GM23338 (cell line): ENCODE measurements around the gene SIGLEC12. TPM values are rescaled to one million over a fixed set of nuclear protein-coding genes. Genes with fewer than 3 reads are reported as not detected.

Experiments used
- ATAC-seq: fragments of 200-7000 bp; cut with Tn5 transposase; 3 replicates; pipeline ENCODE4 v1.9.1; 2020
- DNase-seq: peaks from one replicate; pipeline ENCODE4 v3.0.0-alpha.2; 2015; ENCODE audit warnings: low spot score
- H2AFZ ChIP-seq: fragments of 200-600 bp; sonication (generic); 2 replicates; pipeline ENCODE4 v1.8.0; 2016; ENCODE audit warnings: antibody characterized with exemption, mild to moderate bottlenecking, moderate library complexity
- H3F3A ChIP-seq: fragments of 200-600 bp; sonication (generic); replicated peaks from 2 replicates; pipeline ENCODE4 v1.8.0; 2017; ENCODE audit warnings: antibody characterized with exemption, mixed run types, low read depth
- H3K27ac ChIP-seq: fragments of 200-600 bp; sonication (generic); 2 replicates; pipeline ENCODE4 v1.6.1; 2016; ENCODE audit warnings: low read depth
- H3K27me3 ChIP-seq: fragments of 200-600 bp; sonication (generic); 2 replicates; pipeline ENCODE4 v1.8.0; 2016; ENCODE audit warnings: mild to moderate bottlenecking, mixed run types, moderate library complexity; ENCODE audit not compliant: insufficient read depth
- H3K36me3 ChIP-seq: fragments of 200-600 bp; sonication (generic); 2 replicates; pipeline ENCODE4 v1.8.0; 2016; ENCODE audit warnings: mild to moderate bottlenecking; ENCODE audit not compliant: insufficient read depth
- H3K4me1 ChIP-seq: fragments of 200-600 bp; sonication (generic); 2 replicates; pipeline ENCODE4 v1.8.0; 2016; ENCODE audit warnings: mild to moderate bottlenecking, moderate library complexity; ENCODE audit not compliant: insufficient read depth
- H3K4me2 ChIP-seq: fragments of 200-600 bp; sonication (generic); 2 replicates; pipeline ENCODE4 v1.7.1; 2017; ENCODE audit warnings: mixed run types
- H3K4me3 ChIP-seq: fragments of 200-600 bp; sonication (generic); 2 replicates; pipeline ENCODE4 v1.6.1; 2016; ENCODE audit warnings: mixed run types
- H3K79me2 ChIP-seq: fragments of 200-600 bp; sonication (generic); replicated peaks from 2 replicates; pipeline ENCODE4 v1.8.0; 2017; ENCODE audit warnings: mild to moderate bottlenecking; ENCODE audit not compliant: insufficient read depth
- H3K9me2 ChIP-seq: fragments of 200-600 bp; sonication (generic); 2 replicates; pipeline ENCODE4 v1.8.0; 2017; ENCODE audit not compliant: insufficient read depth
- H4K20me1 ChIP-seq: fragments of 200-600 bp; sonication (generic); replicated peaks from 2 replicates; pipeline ENCODE4 v1.8.0; 2017; ENCODE audit warnings: mild to moderate bottlenecking; ENCODE audit not compliant: insufficient read depth
- H3K27ac Mint-ChIP-seq: 2 replicates; pipeline ENCODE4 v1.8.0; 2020; ENCODE audit warnings: inconsistent platforms, mild to moderate bottlenecking, moderate library complexity, mixed read lengths
- H3K27me3 Mint-ChIP-seq: 3 replicates; pipeline ENCODE4 v1.8.0; 2022; ENCODE audit warnings: low read depth, mild to moderate bottlenecking, moderate library complexity, mixed read lengths, inconsistent platforms; ENCODE audit not compliant: insufficient read depth, poor library complexity
- H3K36me3 Mint-ChIP-seq: 3 replicates; pipeline ENCODE4 v1.8.0; 2021; ENCODE audit warnings: low read depth, mild to moderate bottlenecking, inconsistent platforms, moderate library complexity, mixed read lengths
- H3K4me1 Mint-ChIP-seq: 3 replicates; pipeline ENCODE4 v1.8.0; 2020; ENCODE audit warnings: mild to moderate bottlenecking, inconsistent platforms, mixed read lengths
- H3K4me3 Mint-ChIP-seq: 3 replicates; pipeline ENCODE4 v1.8.0; 2021; ENCODE audit warnings: moderate library complexity, mild to moderate bottlenecking, inconsistent platforms, mixed read lengths
- H3K9me3 Mint-ChIP-seq: 3 replicates; pipeline ENCODE4 v1.8.0; 2020; ENCODE audit warnings: moderate library complexity, mild to moderate bottlenecking, inconsistent platforms, mixed read lengths
- CREB1 ChIP-seq: fragments of 250-450 bp; sonication (Bioruptor Pico); IDR thresholded peaks from 2 replicates; pipeline ENCODE4 v1.5.0; 2020; ENCODE audit warnings: low read depth, mild to moderate bottlenecking, moderate library complexity
- CTCF ChIP-seq, 2 experiments: fragments of 200-600 bp in 1 of 2; sonication (generic) in 1 of 2; conservative IDR thresholded peaks; 2 replicates each; pipeline versions ENCODE4 v1.5.1 to v1.6.1; 2016 to 2017; ENCODE audit warnings: antibody characterized with exemption in 2 of 2, low read depth in 2 of 2, mild to moderate bottlenecking in 2 of 2, moderate library complexity in 1 of 2
- ETS1 ChIP-seq: IDR thresholded peaks from 2 replicates; pipeline ENCODE4 v1.6.1; 2016; ENCODE audit warnings: antibody characterized with exemption
- EZH2 ChIP-seq: fragments of 200-600 bp; sonication (generic); IDR thresholded peaks from one replicate; pipeline ENCODE4 v1.8.0; 2017; ENCODE audit warnings: antibody characterized with exemption, mild to moderate bottlenecking, low read depth; ENCODE audit not compliant: unreplicated experiment
- EZH2phosphoT487 ChIP-seq: fragments of 200-600 bp; sonication (generic); IDR thresholded peaks from one replicate; pipeline ENCODE4 v1.8.1; 2018; ENCODE audit warnings: antibody characterized with exemption; ENCODE audit not compliant: unreplicated experiment
- JUNB ChIP-seq: IDR thresholded peaks from one replicate; pipeline ENCODE4 v1.6.1; 2016; ENCODE audit warnings: antibody characterized with exemption; ENCODE audit not compliant: unreplicated experiment
- NANOG ChIP-seq: IDR thresholded peaks from 2 replicates; pipeline ENCODE4 v1.6.1; 2016; ENCODE audit warnings: antibody characterized with exemption, borderline replicate concordance
- POLR2AphosphoS5 ChIP-seq: IDR thresholded peaks from 2 replicates; pipeline ENCODE4 v1.6.1; 2016; ENCODE audit warnings: antibody characterized with exemption, low read depth
- REST ChIP-seq: IDR thresholded peaks from one replicate; pipeline ENCODE4 v1.6.1; 2018; ENCODE audit warnings: antibody characterized with exemption; ENCODE audit not compliant: unreplicated experiment
- STAT1 ChIP-seq: IDR thresholded peaks from one replicate; pipeline ENCODE4 v1.6.1; 2016; ENCODE audit warnings: antibody characterized with exemption; ENCODE audit not compliant: unreplicated experiment
- ZNF114 ChIP-seq: fragments of 250-450 bp; sonication (Bioruptor Pico); IDR thresholded peaks from 2 replicates; pipeline ENCODE4 v1.5.0; 2020; ENCODE audit warnings: mild to moderate bottlenecking, moderate library complexity
- ZNF331 ChIP-seq: fragments of 250-450 bp; sonication (Bioruptor Pico); IDR thresholded peaks from 2 replicates; pipeline ENCODE4 v1.5.0; 2020; ENCODE audit warnings: low read depth, mild to moderate bottlenecking, moderate library complexity
- ZNF462 ChIP-seq: fragments of 250-450 bp; sonication (Bioruptor Pico); IDR thresholded peaks from 2 replicates; pipeline ENCODE4 v1.5.0; 2020; ENCODE audit warnings: mild to moderate bottlenecking, moderate library complexity
- polyA plus RNA-seq: library from polyadenylated mRNA; unstranded; fragments of >200 nt; fragmentation: Nextera tagmentation; extraction: Ambion mirVana; gene quantifications from 2 replicates; pipeline ENCODE4 v1.2.1, GENCODE V29; 2016
- total RNA-seq: library from RNA; depleted of rRNA; stranded (reverse); fragments of >200 nt; shearing (Covaris generic); gene quantifications from 2 replicates; pipeline ENCODE4 v1.2.3, GENCODE V29; 2014

The SIGLEC12 gene
- total and polyA plus RNA-seq, 2 experiments from 2014 or later = not detected

GRCh38 chr19:51520728-51521127 is 19.1 kb upstream of the SIGLEC12 start:
- H3K79me2 ChIP-seq = no peaks in the 10 kb centered on the region
- no peak overlapping the region for H2AFZ ChIP-seq
- no peak overlapping the region for H3K4me3 Mint-ChIP-seq
- no peak for ATAC-seq
- no peak overlapping the region for H3K4me3 ChIP-seq
- H3K9me3 Mint-ChIP-seq = peaks cover 85% of the 10 kb centered on the region
- H3F3A ChIP-seq = no peaks in the 10 kb centered on the region
- DNase-seq = no peak
- H4K20me1 ChIP-seq = no peaks in the 10 kb centered on the region
- H3K27ac Mint-ChIP-seq = no peak overlapping the region
- H3K27ac ChIP-seq = no peak overlapping the region
- TF ChIP-seq REST (no peak), JUNB (no peak), ETS1 (no peak), CREB1 (CRISPR knock-in tag) (no peak), ZNF462 (no peak), STAT1 (no peak), POLR2AphosphoS5 (no peak), ZNF331 (CRISPR knock-in tag) (no peak), ZNF114 (CRISPR knock-in tag) (no peak), EZH2phosphoT487 (no peak), EZH2 (no peak), CTCF (conservative IDR thresholded peaks at IDR 0.05; ENCODE audit: low read depth in 2 of 2) (no peak), NANOG (no peak)
- 0 out of 2 replicates have a peak, but pooled peaks cover 6% of the 10 kb centered on the region for H3K9me2 ChIP-seq
- no peaks in the 10 kb centered on the region for H3K4me1 Mint-ChIP-seq
- no peaks in the 10 kb centered on the region for H3K27me3 ChIP-seq
- no peaks in the 10 kb centered on the region for H3K36me3 ChIP-seq
- no peaks in the 10 kb centered on the region for H3K4me1 ChIP-seq
- H3K27me3 Mint-ChIP-seq = no peaks in the 10 kb centered on the region
- peaks cover 9% of the 10 kb centered on the region; the same call in 2 of the 3 replicates for H3K36me3 Mint-ChIP-seq
- H3K4me2 ChIP-seq = no peak overlapping the region
